Astrocyte (in vitro differentiated cells and primary cell): ENCODE measurements around the gene ATP10B.

Source experiments
- EZH2 ChIP-seq: IDR thresholded peaks from 2 replicates; pipeline ENCODE4 v1.6.1; 2012; ENCODE audit warnings: mild to moderate bottlenecking, low read length, inconsistent platforms; ENCODE audit not compliant: insufficient read depth
- TF ChIP-seq, protein P1 (sequence below): IDR thresholded peaks from 2 replicates; pipeline ENCODE4 v1.5.1; 2011; ENCODE audit warnings: low read depth, mild to moderate bottlenecking, inconsistent platforms, low read length, moderate library complexity; ENCODE audit not compliant: insufficient read depth

DNA sequence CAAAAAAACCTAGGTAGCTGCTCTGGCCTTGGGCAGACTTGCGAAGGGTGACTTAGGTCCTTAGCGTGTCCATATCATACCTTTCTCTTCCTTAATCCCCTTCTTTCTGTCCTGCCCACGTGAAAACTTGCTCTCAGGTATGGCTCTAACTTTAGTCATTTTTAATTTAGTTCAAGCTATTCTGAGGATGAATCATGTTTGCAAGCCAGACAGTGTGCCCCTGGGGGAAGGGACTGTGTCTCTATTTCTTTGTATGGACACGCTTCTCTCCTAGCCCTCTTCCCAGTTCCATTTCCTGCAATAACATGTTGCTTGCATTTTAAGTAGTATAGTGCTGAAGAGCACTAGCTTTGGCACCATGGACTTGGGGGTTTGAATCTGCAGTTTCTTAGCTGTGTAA is 309.7 kb downstream of the ATP10B start:
- TF ChIP-seq, protein P1, sequence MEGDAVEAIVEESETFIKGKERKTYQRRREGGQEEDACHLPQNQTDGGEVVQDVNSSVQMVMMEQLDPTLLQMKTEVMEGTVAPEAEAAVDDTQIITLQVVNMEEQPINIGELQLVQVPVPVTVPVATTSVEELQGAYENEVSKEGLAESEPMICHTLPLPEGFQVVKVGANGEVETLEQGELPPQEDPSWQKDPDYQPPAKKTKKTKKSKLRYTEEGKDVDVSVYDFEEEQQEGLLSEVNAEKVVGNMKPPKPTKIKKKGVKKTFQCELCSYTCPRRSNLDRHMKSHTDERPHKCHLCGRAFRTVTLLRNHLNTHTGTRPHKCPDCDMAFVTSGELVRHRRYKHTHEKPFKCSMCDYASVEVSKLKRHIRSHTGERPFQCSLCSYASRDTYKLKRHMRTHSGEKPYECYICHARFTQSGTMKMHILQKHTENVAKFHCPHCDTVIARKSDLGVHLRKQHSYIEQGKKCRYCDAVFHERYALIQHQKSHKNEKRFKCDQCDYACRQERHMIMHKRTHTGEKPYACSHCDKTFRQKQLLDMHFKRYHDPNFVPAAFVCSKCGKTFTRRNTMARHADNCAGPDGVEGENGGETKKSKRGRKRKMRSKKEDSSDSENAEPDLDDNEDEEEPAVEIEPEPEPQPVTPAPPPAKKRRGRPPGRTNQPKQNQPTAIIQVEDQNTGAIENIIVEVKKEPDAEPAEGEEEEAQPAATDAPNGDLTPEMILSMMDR = no peak
- TF ChIP-seq EZH2 = no peak
